Neural progenitor cell (in vitro differentiated cells): ENCODE measurements around the gene CTNNA3. TPM values are rescaled to one million over a fixed set of nuclear protein-coding genes. Genes with fewer than 3 reads are reported as not detected.

Experiments
- DNase-seq: peaks from one replicate; pipeline ENCODE4 v3.0.0-alpha.2; 2016; ENCODE audit warnings: low spot score
- H2AFZ ChIP-seq: fragments of 200-600 bp; sonication (generic); replicated peaks from 2 replicates; pipeline ENCODE4 v1.6.1; 2016; ENCODE audit warnings: antibody characterized with exemption
- H3F3A ChIP-seq: fragments of 200-600 bp; sonication (generic); 2 replicates; pipeline ENCODE4 v1.6.1; 2016; ENCODE audit warnings: antibody characterized with exemption, low read depth
- H3K27ac ChIP-seq: fragments of 200-600 bp; sonication (generic); 2 replicates; pipeline ENCODE4 v1.5.1; 2016; ENCODE audit warnings: mild to moderate bottlenecking
- H3K27me3 ChIP-seq: fragments of 200-600 bp; sonication (generic); 2 replicates; pipeline ENCODE4 v1.6.1; 2016; ENCODE audit warnings: mild to moderate bottlenecking, moderate library complexity
- H3K36me3 ChIP-seq: fragments of 200-600 bp; sonication (generic); 2 replicates; pipeline ENCODE4 v1.5.1; 2016
- H3K4me1 ChIP-seq: fragments of 200-600 bp; sonication (generic); 2 replicates; pipeline ENCODE4 v1.6.1; 2016; ENCODE audit warnings: mixed run types
- H3K4me2 ChIP-seq: fragments of 200-600 bp; sonication (generic); 2 replicates; pipeline ENCODE4 v1.6.1; 2016
- H3K4me3 ChIP-seq: fragments of 200-600 bp; sonication (generic); 2 replicates; pipeline ENCODE4 v1.5.1; 2016
- H3K79me2 ChIP-seq: fragments of 200-600 bp; sonication (generic); 2 replicates; pipeline ENCODE4 v1.6.1; 2016; ENCODE audit warnings: low read depth
- H3K9ac ChIP-seq: fragments of 200-600 bp; sonication (generic); 2 replicates; pipeline ENCODE4 v1.6.1; 2016
- H3K9me3 ChIP-seq: fragments of 200-600 bp; sonication (generic); 2 replicates; pipeline ENCODE4 v1.5.1; 2016; ENCODE audit warnings: low read depth
- H4K20me1 ChIP-seq: fragments of 200-600 bp; sonication (generic); 2 replicates; pipeline ENCODE4 v1.6.1; 2016; ENCODE audit warnings: low read depth
- H3K27ac Mint-ChIP-seq: 3 replicates; pipeline ENCODE4 v1.8.0; 2021; ENCODE audit warnings: mixed read lengths
- H3K27me3 Mint-ChIP-seq: 2 replicates; pipeline ENCODE4 v1.8.0; 2022; ENCODE audit warnings: low read depth, mild to moderate bottlenecking, inconsistent platforms, moderate library complexity, mixed read lengths; ENCODE audit not compliant: insufficient read depth
- H3K36me3 Mint-ChIP-seq: 3 replicates; pipeline ENCODE4 v1.8.0; 2021; ENCODE audit warnings: mixed read lengths
- H3K4me1 Mint-ChIP-seq: 3 replicates; pipeline ENCODE4 v1.8.0; 2021; ENCODE audit warnings: mixed read lengths
- H3K4me3 Mint-ChIP-seq: 3 replicates; pipeline ENCODE4 v1.8.0; 2021; ENCODE audit warnings: mild to moderate bottlenecking, moderate library complexity, mixed read lengths
- H3K9me3 Mint-ChIP-seq: 3 replicates; pipeline ENCODE4 v1.8.0; 2020; ENCODE audit warnings: mixed read lengths
- EZH2 ChIP-seq: fragments of 200-600 bp; sonication (generic); IDR thresholded peaks from 2 replicates; pipeline ENCODE4 v1.6.1; 2017; ENCODE audit warnings: antibody characterized with exemption, mild to moderate bottlenecking, moderate library complexity
- EZH2phosphoT487 ChIP-seq: fragments of 200-600 bp; sonication (generic); IDR thresholded peaks from 2 replicates; pipeline ENCODE4 v1.6.1; 2017; ENCODE audit warnings: antibody characterized with exemption
- total RNA-seq: library from RNA; depleted of rRNA; stranded (reverse); fragments of >200 nt; gene quantifications from 2 replicates; pipeline ENCODE4 v1.2.3, GENCODE V29; 2015; ENCODE audit warnings: low replicate concordance
- TF ChIP-seq, protein P1 (sequence below): fragments of 200-600 bp; sonication (generic); IDR thresholded peaks from 2 replicates; pipeline ENCODE4 v1.5.1; 2017; ENCODE audit warnings: antibody characterized with exemption, mild to moderate bottlenecking

The CTNNA3 gene
- total RNA-seq, 1 donor from 2014 or later, result 12.9 TPM

DNA sequence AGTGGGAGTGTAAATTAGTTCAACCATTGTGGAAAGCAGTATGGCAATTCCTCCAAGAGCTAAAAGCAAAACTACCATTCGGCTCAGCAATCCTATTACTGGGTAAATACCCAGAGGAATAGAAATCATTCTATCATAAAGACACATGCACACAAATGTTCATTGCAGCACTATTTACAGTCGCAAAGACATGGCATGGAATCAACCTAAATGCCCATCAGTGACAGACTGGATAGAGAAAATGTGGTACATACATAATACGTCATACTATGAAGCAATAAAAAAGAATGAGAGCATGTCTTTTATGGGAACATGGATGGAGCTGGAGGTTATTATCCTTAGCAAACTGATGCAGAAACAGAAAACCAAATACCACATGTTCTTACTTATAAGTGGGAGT lies 1646.7 kb downstream of the CTNNA3 start:
- Histone ChIP-seq H3K27me3 (no peaks in the 10 kb centered on the region), H3K9me3 (no peaks in the 10 kb centered on the region), H3K9ac (no peak overlapping the region), H3K79me2 (no peaks in the 10 kb centered on the region), H3K27ac (no peak overlapping the region), H3K4me1 (no peaks in the 10 kb centered on the region), H3F3A (no peaks in the 10 kb centered on the region), H4K20me1 (no peaks in the 10 kb centered on the region), H2AFZ (no peak overlapping the region), H3K36me3 (no peaks in the 10 kb centered on the region), H3K4me3 (no peak overlapping the region), H3K4me2 (no peak overlapping the region)
- Mint-ChIP-seq H3K27ac (no peak overlapping the region), H3K9me3 (peaks cover 10% of the 10 kb centered on the region), H3K4me3 (no peak overlapping the region), H3K36me3 (no peaks in the 10 kb centered on the region), H3K27me3 (no peaks in the 10 kb centered on the region), H3K4me1 (no peaks in the 10 kb centered on the region)
- TF ChIP-seq, protein P1, sequence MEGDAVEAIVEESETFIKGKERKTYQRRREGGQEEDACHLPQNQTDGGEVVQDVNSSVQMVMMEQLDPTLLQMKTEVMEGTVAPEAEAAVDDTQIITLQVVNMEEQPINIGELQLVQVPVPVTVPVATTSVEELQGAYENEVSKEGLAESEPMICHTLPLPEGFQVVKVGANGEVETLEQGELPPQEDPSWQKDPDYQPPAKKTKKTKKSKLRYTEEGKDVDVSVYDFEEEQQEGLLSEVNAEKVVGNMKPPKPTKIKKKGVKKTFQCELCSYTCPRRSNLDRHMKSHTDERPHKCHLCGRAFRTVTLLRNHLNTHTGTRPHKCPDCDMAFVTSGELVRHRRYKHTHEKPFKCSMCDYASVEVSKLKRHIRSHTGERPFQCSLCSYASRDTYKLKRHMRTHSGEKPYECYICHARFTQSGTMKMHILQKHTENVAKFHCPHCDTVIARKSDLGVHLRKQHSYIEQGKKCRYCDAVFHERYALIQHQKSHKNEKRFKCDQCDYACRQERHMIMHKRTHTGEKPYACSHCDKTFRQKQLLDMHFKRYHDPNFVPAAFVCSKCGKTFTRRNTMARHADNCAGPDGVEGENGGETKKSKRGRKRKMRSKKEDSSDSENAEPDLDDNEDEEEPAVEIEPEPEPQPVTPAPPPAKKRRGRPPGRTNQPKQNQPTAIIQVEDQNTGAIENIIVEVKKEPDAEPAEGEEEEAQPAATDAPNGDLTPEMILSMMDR, result no peak
- TF ChIP-seq EZH2phosphoT487, result no peak
- no peak for TF ChIP-seq EZH2
- DNase-seq, result no peak

DNA sequence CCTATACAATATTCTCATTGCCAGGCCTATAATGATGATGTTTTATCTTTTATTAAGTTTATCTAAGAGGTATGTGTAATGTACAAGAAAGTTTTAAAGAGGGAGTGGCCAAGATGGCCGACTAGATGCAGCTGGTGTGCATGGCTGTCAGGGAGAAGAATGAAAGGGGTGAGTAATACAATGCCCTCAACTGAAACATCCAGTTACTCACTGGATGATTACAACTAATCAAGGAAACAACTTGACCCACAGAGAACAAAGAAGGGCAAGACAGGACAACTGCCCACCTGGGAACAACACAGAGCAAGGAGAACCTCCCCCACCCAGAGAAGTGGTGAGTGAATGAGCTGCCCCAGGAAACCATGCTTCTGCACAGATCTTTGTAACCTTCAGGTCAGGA lies 1650.1 kb downstream of the CTNNA3 start:
- Histone ChIP-seq H3K9ac (no peak overlapping the region), H3K4me1 (no peaks in the 10 kb centered on the region), H3K79me2 (no peaks in the 10 kb centered on the region), H4K20me1 (no peaks in the 10 kb centered on the region), H3K4me3 (no peak overlapping the region), H2AFZ (no peak overlapping the region), H3F3A (no peaks in the 10 kb centered on the region), H3K4me2 (no peak overlapping the region), H3K9me3 (no peaks in the 10 kb centered on the region), H3K27me3 (no peaks in the 10 kb centered on the region), H3K36me3 (no peaks in the 10 kb centered on the region), H3K27ac (no peak overlapping the region)
- peaks cover 10% of the 10 kb centered on the region for H3K9me3 Mint-ChIP-seq
- H3K27ac Mint-ChIP-seq, result no peak overlapping the region
- H3K36me3 Mint-ChIP-seq, result no peaks in the 10 kb centered on the region
- no peak overlapping the region for H3K4me3 Mint-ChIP-seq
- no peaks in the 10 kb centered on the region for H3K27me3 Mint-ChIP-seq
- TF ChIP-seq EZH2, result no peak
- TF ChIP-seq, protein P1, result no peak
- TF ChIP-seq EZH2phosphoT487, result no peak
- H3K4me1 Mint-ChIP-seq, result no peaks in the 10 kb centered on the region
- no peak for DNase-seq

DNA sequence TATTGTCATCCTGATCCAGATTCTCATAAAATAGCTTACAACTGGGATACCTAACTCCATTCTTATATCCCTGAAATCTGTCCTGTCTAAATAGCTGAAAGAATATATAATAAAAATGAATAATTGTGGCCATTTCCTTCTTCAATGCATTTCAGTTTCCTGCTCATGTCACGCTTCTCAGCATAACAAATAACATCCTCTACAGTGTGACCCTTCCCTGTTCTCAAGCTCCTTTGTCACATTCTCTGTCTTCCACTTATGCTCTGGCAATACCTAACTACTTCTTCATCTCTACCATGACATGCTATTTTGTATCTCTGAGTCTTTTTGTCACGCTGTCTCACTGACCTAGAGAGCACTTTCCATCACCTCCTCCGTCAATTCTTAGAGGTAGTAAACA lies 1654.2 kb downstream of the CTNNA3 start:
- H3K79me2 ChIP-seq, result no peaks in the 10 kb centered on the region
- H3K4me3 ChIP-seq, result no peak overlapping the region
- H3K9me3 ChIP-seq, result no peaks in the 10 kb centered on the region
- H3K27ac Mint-ChIP-seq, result no peak overlapping the region
- H3K9me3 Mint-ChIP-seq, result peaks cover 5% of the 10 kb centered on the region
- H3K27me3 ChIP-seq, result no peaks in the 10 kb centered on the region
- H3K27me3 Mint-ChIP-seq, result no peaks in the 10 kb centered on the region
- no peak overlapping the region for H2AFZ ChIP-seq
- H3K36me3 ChIP-seq, result no peaks in the 10 kb centered on the region
- H4K20me1 ChIP-seq, result no peaks in the 10 kb centered on the region
- H3K36me3 Mint-ChIP-seq, result no peaks in the 10 kb centered on the region
- no peak overlapping the region for H3K4me3 Mint-ChIP-seq
- no peaks in the 10 kb centered on the region for H3F3A ChIP-seq
- no peak overlapping the region for H3K9ac ChIP-seq
- H3K4me1 ChIP-seq, result no peaks in the 10 kb centered on the region
- DNase-seq, result no peak
- no peak for TF ChIP-seq EZH2phosphoT487
- TF ChIP-seq EZH2, result no peak
- TF ChIP-seq, protein P1, result no peak
- H3K4me2 ChIP-seq, result no peak overlapping the region
- peaks cover 3% of the 10 kb centered on the region for H3K4me1 Mint-ChIP-seq
- H3K27ac ChIP-seq, result no peak overlapping the region

DNA sequence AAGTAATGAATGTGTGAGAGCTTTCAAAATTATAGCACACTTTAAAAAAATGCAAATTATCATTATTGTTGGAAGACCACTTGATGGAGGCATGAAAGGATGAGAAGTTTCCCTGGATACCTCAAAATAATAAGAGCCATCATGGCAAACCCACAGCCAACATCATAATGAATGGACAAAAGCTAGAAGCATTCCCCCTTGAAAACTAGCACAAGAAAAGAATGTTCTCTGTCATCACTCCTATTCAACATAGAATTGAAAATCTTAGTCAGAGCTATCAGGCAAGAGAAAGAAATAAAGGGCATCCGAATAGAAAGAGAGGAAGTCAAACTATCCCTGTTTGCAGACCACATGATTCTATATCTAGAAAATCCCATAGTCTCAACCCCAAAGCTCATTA lies 1657.4 kb downstream of the CTNNA3 start:
- H2AFZ ChIP-seq, result no peak overlapping the region
- peak overlapping the region; percentile 69 for H3K27ac Mint-ChIP-seq
- H3K4me3 Mint-ChIP-seq, result no peak overlapping the region

More for the DNA sequence above, 1657.4 kb downstream of the CTNNA3 start:
- no peaks in the 10 kb centered on the region for H3F3A ChIP-seq
- no peak overlapping the region for H3K27ac ChIP-seq
- no peaks in the 10 kb centered on the region for H3K9me3 ChIP-seq
- Mint-ChIP-seq H3K4me1 (peaks cover 3% of the 10 kb centered on the region), H3K9me3 (no peaks in the 10 kb centered on the region), H3K27me3 (no peaks in the 10 kb centered on the region), H3K36me3 (no peaks in the 10 kb centered on the region)
- no peaks in the 10 kb centered on the region for H3K4me1 ChIP-seq
- no peak overlapping the region for H3K4me3 ChIP-seq
- H4K20me1 ChIP-seq, result no peaks in the 10 kb centered on the region
- no peaks in the 10 kb centered on the region for H3K27me3 ChIP-seq
- no peak for DNase-seq
- no peak overlapping the region for H3K4me2 ChIP-seq
- no peak for TF ChIP-seq EZH2
- TF ChIP-seq EZH2phosphoT487, result no peak
- TF ChIP-seq, protein P1, result no peak
- H3K36me3 ChIP-seq, result no peaks in the 10 kb centered on the region
- no peaks in the 10 kb centered on the region for H3K79me2 ChIP-seq
- no peak overlapping the region for H3K9ac ChIP-seq
